ENCODE results near the gene FILIP1.

- TF ChIP-seq EP300 (IDR thresholded peaks at IDR 0.05) (no peak), E2F6 (IDR thresholded peaks at IDR 0.05; ENCODE audit: borderline replicate concordance, low read depth) (no peak), CTCF (IDR thresholded peaks at IDR 0.05) (no peak), CHD4 (IDR thresholded peaks at IDR 0.05; ENCODE audit: borderline replicate concordance) (no peak), MAX (IDR thresholded peaks at IDR 0.05) (no peak), RFX5 (IDR thresholded peaks at IDR 0.05) (no peak), NR3C1 (IDR thresholded peaks at IDR 0.05) (no peak)
Observed at GRCh38 chr6:75479712-75480111, 13.9 kb downstream of the FILIP1 start.

Data from A549 (cell line).